ENCODE data around the gene OPRL1. TPM values are rescaled to one million over a fixed set of nuclear protein-coding genes. Genes with fewer than 3 reads are reported as not detected.

OPRL1 gene
- total RNA-seq, 4 donors from 2014 or later = 0.15 to 0.88 (median 0.28) TPM

DNA sequence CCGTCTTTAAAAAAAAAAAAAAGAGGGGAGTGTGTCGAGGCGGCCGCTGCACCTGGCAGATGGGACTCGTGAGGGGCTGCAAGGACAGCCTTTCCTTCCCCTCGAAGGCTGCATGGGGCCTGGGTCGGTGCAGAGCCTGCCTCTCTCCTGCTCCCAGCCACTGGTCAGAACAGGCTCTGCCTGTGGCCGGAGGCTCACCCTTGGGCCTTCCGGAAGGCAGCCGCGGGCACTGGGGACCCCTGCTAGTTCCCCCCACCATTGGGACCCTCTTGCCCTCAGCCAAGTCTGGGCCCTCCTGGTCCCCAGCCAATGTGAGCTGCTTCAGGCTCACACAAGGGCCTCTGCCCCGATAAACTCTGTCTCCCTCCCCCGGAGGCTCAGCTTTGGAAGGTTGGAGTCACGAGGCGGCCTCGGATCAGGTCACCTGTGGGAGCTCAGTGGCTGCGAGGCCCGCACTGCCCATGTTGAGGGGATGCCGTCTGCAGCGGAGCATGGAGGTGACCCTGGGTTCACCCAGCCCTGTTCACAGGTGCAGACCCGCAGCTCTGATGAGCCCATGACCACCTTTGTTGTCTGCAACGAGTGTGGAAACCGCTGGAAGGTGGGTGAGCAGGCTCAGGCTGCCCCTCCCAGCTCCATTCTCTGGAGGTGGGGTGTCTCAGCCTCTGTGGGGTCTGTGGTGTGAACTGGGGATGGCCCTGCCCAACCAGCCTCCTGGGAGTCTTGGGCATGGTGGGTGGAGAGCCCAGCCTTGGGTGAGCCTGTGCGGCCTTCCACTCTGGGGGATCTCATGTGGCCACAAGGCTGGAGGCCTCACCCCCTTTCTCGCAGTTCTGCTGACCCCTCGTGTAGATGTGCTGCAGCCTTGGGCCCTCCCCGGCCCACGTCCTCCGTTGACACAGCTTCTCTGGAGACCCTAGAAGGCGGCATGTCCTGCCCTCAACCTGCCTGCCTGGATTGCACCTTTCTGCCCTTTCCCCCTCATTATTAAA is 8.2 kb upstream of the OPRL1 start:
- TF ChIP-seq CTCF (IDR thresholded peaks at IDR 0.05) = no peak
- TF ChIP-seq POLR2A (IDR thresholded peaks at IDR 0.05) = no peak
- no peak overlapping the region for H3K4me3 ChIP-seq (ENCODE audit: low read depth, poor library complexity, severe bottlenecking)
- no peak for DNase-seq (ENCODE audit: low spot score in 2 of 2)
- WGBS, 2 donors = 87 to 89% methylated on average over 21 to 30 of the region's 30 CpGs
- intact Hi-C loops (cut with DNase I; ENCODE audit: low total_unique reads) = no loop called here

DNA sequence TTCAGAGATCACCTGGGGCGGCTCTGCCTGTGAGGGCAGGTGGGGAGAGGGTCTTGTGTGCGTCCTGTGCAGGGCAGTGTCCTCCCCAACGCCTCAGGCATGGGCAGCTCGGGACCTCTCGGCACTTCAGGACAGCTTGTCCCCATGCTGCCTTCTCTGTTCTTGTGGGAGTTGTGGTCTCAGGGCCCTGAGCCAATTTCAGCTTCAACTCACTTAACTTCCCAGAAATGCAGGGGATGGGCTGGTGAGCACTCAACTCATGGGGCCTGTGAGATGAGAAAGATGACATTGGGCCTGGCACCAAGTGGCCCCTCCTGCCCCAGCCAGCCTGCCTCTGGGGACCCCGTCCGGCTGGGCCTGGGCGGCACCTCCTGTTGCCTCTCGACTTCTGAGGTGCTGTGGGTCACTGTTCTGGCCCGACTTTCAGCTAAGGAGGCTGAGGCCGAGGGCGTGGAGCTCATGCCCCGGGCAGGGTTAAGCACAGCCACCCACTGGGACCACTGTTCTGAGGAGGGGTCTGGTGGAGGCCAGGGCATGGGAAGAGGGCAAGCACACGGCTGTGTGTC is 7.3 kb upstream of the OPRL1 start:
- no peak overlapping the region for H3K4me3 ChIP-seq (ENCODE audit: low read depth, poor library complexity, severe bottlenecking)
- DNase-seq (ENCODE audit: low spot score in 2 of 2) = no peak
- TF ChIP-seq POLR2A (IDR thresholded peaks at IDR 0.05) (no peak), CTCF (IDR thresholded peaks at IDR 0.05) (no peak)
- WGBS, 2 donors = 74 to 92% methylated on average over 13 to 14 of the region's 14 CpGs
- intact Hi-C loops (cut with DNase I; ENCODE audit: low total_unique reads) = no loop called here

DNA sequence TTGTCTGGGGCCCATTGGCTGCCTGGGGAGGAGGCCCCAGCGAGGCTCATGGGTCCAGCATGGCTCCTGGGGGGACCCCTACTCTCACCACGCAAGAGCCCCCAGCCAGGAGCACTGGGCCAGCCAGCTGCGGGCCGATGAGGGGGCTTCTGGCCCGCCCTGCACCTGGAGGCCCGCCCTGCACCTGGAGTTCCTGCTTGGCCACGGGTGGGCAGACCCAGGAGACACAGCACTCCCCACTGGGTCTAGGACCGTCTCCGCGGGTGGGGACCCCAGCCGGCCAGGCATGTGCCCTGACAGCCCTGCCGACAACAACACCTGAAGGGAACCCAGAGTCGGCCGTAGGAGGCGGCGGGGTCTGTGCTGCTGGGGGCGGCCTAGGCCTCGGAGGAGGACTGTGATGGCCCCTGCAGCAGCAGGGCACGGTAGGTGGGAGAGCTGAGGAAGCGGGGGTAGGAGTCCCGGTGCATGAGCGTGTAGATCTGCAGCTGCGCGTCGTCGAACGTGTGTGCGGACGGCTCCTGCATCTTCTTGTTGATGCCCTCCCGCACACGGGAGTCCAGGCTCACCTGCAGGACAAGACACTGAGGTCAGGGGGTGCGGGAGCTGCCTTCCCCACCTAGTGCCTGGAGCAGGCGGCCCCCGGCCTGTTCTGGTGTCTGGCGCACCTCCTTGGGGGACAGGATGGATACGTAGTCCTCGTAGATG is 6.3 kb upstream of the OPRL1 start:
- intact Hi-C loops (cut with DNase I; ENCODE audit: low total_unique reads) = no loop called here
- TF ChIP-seq POLR2A (IDR thresholded peaks at IDR 0.05) (no peak), CTCF (IDR thresholded peaks at IDR 0.05) (no peak)
- 93 to 95% methylated on average over 19 to 36 of the region's 37 CpGs for WGBS, 2 donors
- H3K4me3 ChIP-seq (ENCODE audit: low read depth, poor library complexity, severe bottlenecking) = no peak overlapping the region
- no peak for DNase-seq (ENCODE audit: low spot score in 2 of 2)

DNA sequence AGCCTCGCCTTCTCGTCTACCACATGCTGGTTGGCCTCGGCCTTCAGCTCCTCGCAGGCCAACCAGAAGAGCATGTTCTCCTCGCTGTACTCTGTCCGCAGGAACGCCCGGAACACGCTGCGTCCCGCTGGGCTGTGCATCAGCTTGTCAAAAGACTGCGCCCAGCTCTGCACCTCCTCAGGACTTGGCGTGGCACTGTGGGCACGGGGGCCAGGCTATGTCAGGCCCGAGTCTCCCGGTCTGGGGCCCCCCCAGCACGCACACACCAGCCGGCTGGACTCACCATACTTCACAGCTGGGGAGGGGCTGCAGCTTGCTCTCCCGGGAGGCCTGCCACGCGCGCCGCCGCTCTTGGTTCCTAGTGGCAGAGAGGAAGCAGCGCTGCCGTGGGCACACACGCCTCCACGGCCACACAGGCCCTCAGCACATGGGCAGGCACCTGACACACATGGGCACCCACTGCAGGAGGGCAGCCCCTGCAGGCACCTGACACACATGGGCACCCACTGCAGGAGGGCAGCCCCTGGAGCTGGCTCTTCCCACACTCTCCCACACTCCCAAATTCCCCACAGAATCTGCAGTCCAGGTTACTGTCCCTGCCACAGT is 5.6 kb upstream of the OPRL1 start:
- TF ChIP-seq POLR2A (IDR thresholded peaks at IDR 0.05) (no peak), CTCF (IDR thresholded peaks at IDR 0.05) (no peak)
- H3K4me3 ChIP-seq (ENCODE audit: low read depth, poor library complexity, severe bottlenecking) = no peak overlapping the region
- intact Hi-C loops (cut with DNase I; ENCODE audit: low total_unique reads) = no loop called here
- no peak for DNase-seq (ENCODE audit: low spot score in 2 of 2)
- 55 to 69% methylated on average over 14 to 28 of the region's 28 CpGs for WGBS, 2 donors

- WGBS, 2 donors = 86% methylated on average over 8 of the region's 8 CpGs; no CpG with 5 or more reads in 1 of the 2 donors
- H3K4me3 ChIP-seq (ENCODE audit: low read depth, poor library complexity, severe bottlenecking) = no peak overlapping the region
- intact Hi-C loops (cut with DNase I; ENCODE audit: low total_unique reads) = no loop called here
- TF ChIP-seq POLR2A (IDR thresholded peaks at IDR 0.05) (no peak), CTCF (IDR thresholded peaks at IDR 0.05) (no peak)
- DNase-seq (ENCODE audit: low spot score in 2 of 2) = no peak
Measured at GRCh38 chr20:64074963-64075362, 4.9 kb upstream of the OPRL1 start.

Data from lower leg skin (tissue), 4 donors.